IMR-90 (cell line): ENCODE measurements around the gene PHC3. TPM values are rescaled to one million over a fixed set of nuclear protein-coding genes. Genes with fewer than 3 reads are reported as not detected.

Experiments
- ATAC-seq: fragments of 200-7000 bp; cut with Tn5 transposase; 2 replicates; pipeline ENCODE4 v1.9.1; 2020; ENCODE audit warnings: low read depth, mild to moderate bottlenecking, moderate library complexity
- BruUV-seq: library from RNA; stranded (reverse); fragments of 400-500 nt; replicated peaks from 2 replicates; lab custom pipeline; 2021; lab: Mats Ljungman, UMichigan
- CTCF ChIA-PET: fragments of 300-600 bp; formaldehyde crosslinking; extraction: SDS; loops from one replicate; lab custom pipeline; 2021; ENCODE audit warnings: antibody characterized with exemption; lab: Yijun Ruan, JAX
- POLR2A ChIA-PET: fragments of 300-600 bp; sonication (Branson Sonifier 250); formaldehyde crosslinking; loops from one replicate; lab custom pipeline; 2022; ENCODE audit warnings: antibody characterized with exemption; ENCODE audit not compliant: unreplicated experiment; lab: Charles Lee
- DNase-seq: peaks from one replicate; pipeline ENCODE4 v3.0.0; 2013
- H2AFZ ChIP-seq: replicated peaks from 2 replicates; pipeline ENCODE3; 2013; ENCODE audit warnings: low read length, mild to moderate bottlenecking; ENCODE audit not compliant: poor library complexity
- H2AK5ac ChIP-seq: 2 replicates; pipeline ENCODE4 v1.6.1; 2013; ENCODE audit warnings: low read depth, low read length, inconsistent platforms
- H2AK9ac ChIP-seq: replicated peaks from 2 replicates; pipeline ENCODE3; 2013; ENCODE audit warnings: mild to moderate bottlenecking, low read depth, low read length, moderate library complexity; ENCODE audit not compliant: poor library complexity
- H2BK120ac ChIP-seq: 2 replicates; pipeline ENCODE4 v1.6.1; 2013; ENCODE audit warnings: low read depth, low read length, inconsistent platforms
- H2BK15ac ChIP-seq: 3 replicates; pipeline ENCODE4 v1.6.1; 2013; ENCODE audit warnings: low read depth, low read length, inconsistent platforms
- H2BK20ac ChIP-seq: 2 replicates; pipeline ENCODE4 v1.6.1; 2013; ENCODE audit warnings: low read depth, mild to moderate bottlenecking, inconsistent platforms, low read length, moderate library complexity
- H2BK5ac ChIP-seq: 2 replicates; pipeline ENCODE4 v1.6.1; 2013; ENCODE audit warnings: mild to moderate bottlenecking, low read depth, low read length, inconsistent platforms; ENCODE audit not compliant: poor library complexity, severe bottlenecking
- H3K14ac ChIP-seq: replicated peaks from 2 replicates; pipeline ENCODE4 v1.6.1; 2013; ENCODE audit warnings: low read depth, low read length, inconsistent platforms
- H3K18ac ChIP-seq: 2 replicates; pipeline ENCODE4 v1.6.1; 2013; ENCODE audit warnings: low read depth, low read length, control low read depth
- H3K23ac ChIP-seq: 2 replicates; pipeline ENCODE4 v1.6.1; 2013; ENCODE audit warnings: low read depth, low read length, inconsistent platforms
- H3K27ac ChIP-seq: 2 replicates; pipeline ENCODE4 v1.5.1; 2013; ENCODE audit warnings: mild to moderate bottlenecking, control low read depth, low read length; ENCODE audit not compliant: insufficient read depth
- H3K27me3 ChIP-seq: 2 replicates; pipeline ENCODE4 v1.6.1; 2013; ENCODE audit warnings: low read length; ENCODE audit not compliant: control insufficient read depth, insufficient read depth
- H3K36me3 ChIP-seq: 2 replicates; pipeline ENCODE4 v1.6.1; 2013; ENCODE audit warnings: low read length, mixed read lengths; ENCODE audit not compliant: control insufficient read depth, insufficient read depth
- H3K4ac ChIP-seq: 2 replicates; pipeline ENCODE4 v1.6.1; 2013; ENCODE audit warnings: low read depth, low read length, inconsistent platforms
- H3K4me1 ChIP-seq: 2 replicates; pipeline ENCODE4 v1.6.1; 2013; ENCODE audit warnings: low read length, mixed read lengths; ENCODE audit not compliant: control insufficient read depth, insufficient read depth
- H3K4me2 ChIP-seq: 2 replicates; pipeline ENCODE4 v1.6.1; 2013; ENCODE audit warnings: low read depth, mild to moderate bottlenecking, control low read depth, low read length, moderate library complexity
- H3K4me3 ChIP-seq: 2 replicates; pipeline ENCODE4 v1.5.1; 2013; ENCODE audit warnings: low read depth, mild to moderate bottlenecking, control low read depth, low read length, moderate library complexity; ENCODE audit not compliant: insufficient read depth
- H3K56ac ChIP-seq: 2 replicates; pipeline ENCODE4 v1.6.1; 2013; ENCODE audit warnings: low read length, inconsistent platforms; ENCODE audit not compliant: insufficient read depth; ENCODE audit errors: extremely low read depth
- H3K79me1 ChIP-seq, 2 experiments: 2 replicates each; pipeline ENCODE4 v1.6.1; 2013; ENCODE audit warnings: low read length in 2 of 2, inconsistent platforms in 1 of 2, low read depth in 1 of 2
- H3K9ac ChIP-seq: 2 replicates; pipeline ENCODE4 v1.6.1; 2013; ENCODE audit warnings: low read depth, low read length, control low read depth
- H3K9me1 ChIP-seq: 2 replicates; pipeline ENCODE4 v1.6.1; 2013; ENCODE audit warnings: low read length, inconsistent platforms; ENCODE audit not compliant: insufficient read depth
- H3K9me3 ChIP-seq: 2 replicates; pipeline ENCODE4 v1.6.1; 2013; ENCODE audit warnings: low read length; ENCODE audit not compliant: control insufficient read depth, insufficient read depth
- H4K20me1 ChIP-seq: 2 replicates; pipeline ENCODE4 v1.6.1; 2013; ENCODE audit warnings: low read length, inconsistent platforms; ENCODE audit not compliant: insufficient read depth
- H4K5ac ChIP-seq: 2 replicates; pipeline ENCODE4 v1.6.1; 2013; ENCODE audit warnings: mild to moderate bottlenecking, low read depth, low read length, control low read depth
- H4K8ac ChIP-seq, 2 experiments: 2 replicates each; pipeline ENCODE4 v1.6.1; 2013; ENCODE audit warnings: low read depth in 2 of 2, low read length in 2 of 2, control low read depth in 1 of 2, inconsistent platforms in 1 of 2
- H4K91ac ChIP-seq: 2 replicates; pipeline ENCODE4 v1.6.1; 2013; ENCODE audit warnings: low read depth, low read length, inconsistent platforms; ENCODE audit not compliant: insufficient read depth
- CEBPB ChIP-seq: IDR thresholded peaks from 2 replicates; pipeline ENCODE4 v1.6.1; 2012; ENCODE audit warnings: low read depth, low read length, improper control_type of control experiment
- CHD1 ChIP-seq: IDR thresholded peaks from 2 replicates; pipeline ENCODE4 v1.6.1; 2012; ENCODE audit warnings: low read depth, low read length, improper control_type of control experiment
- MXI1 ChIP-seq: IDR thresholded peaks from 2 replicates; pipeline ENCODE4 v1.6.1; 2012; ENCODE audit warnings: low read depth, mild to moderate bottlenecking, low read length, moderate library complexity, borderline replicate concordance
- NFE2L2 ChIP-seq: fragments of 150-350 bp; IDR thresholded peaks from 2 replicates; pipeline ENCODE4 v1.6.1; 2016; ENCODE audit warnings: low read depth, mild to moderate bottlenecking, low read length
- POLR2A ChIP-seq: IDR thresholded peaks from 2 replicates; pipeline ENCODE4 v1.6.1; 2012; ENCODE audit warnings: mild to moderate bottlenecking, low read depth, low read length
- RCOR1 ChIP-seq: IDR thresholded peaks from 2 replicates; pipeline ENCODE4 v1.6.1; 2012; ENCODE audit warnings: mild to moderate bottlenecking, low read length, improper control_type of control experiment; ENCODE audit not compliant: insufficient replicate concordance
- RFX5 ChIP-seq: IDR thresholded peaks from 2 replicates; pipeline ENCODE4 v1.8.0; 2012; ENCODE audit warnings: low read depth, mild to moderate bottlenecking, low read length, moderate library complexity
- SMC3 ChIP-seq: fragments of 150-350 bp; IDR thresholded peaks from 2 replicates; pipeline ENCODE4 v1.6.1; 2016; ENCODE audit warnings: low read depth, mild to moderate bottlenecking, antibody characterized with exemption, low read length, moderate library complexity
- WGBS, 2 experiments: methylation state at CpG; one replicate each; pipeline versions ENCODE4 v1.1.5 to v1.1.7; 2013; ENCODE audit warnings: missing lambda C conversion rate in 2 of 2; ENCODE audit not compliant: insufficient read length in 1 of 2; ENCODE audit errors: extremely low coverage in 2 of 2; 5-methylcytosine and 5-hydroxymethylcytosine counted together
- dilution Hi-C: fragments of 300-500 bp; cut with HindIII; formaldehyde crosslinking; loops from one replicate; pipeline ENCODE4 v1.14.3; 2018; ENCODE audit warnings: low sequenced_read_pairs; ENCODE audit not compliant: unreplicated experiment
- in situ Hi-C: fragments of 300-500 bp; cut with MboI; formaldehyde crosslinking; loops from 3 replicates; pipeline ENCODE4 v1.14.3; 2019; ENCODE audit warnings: low sequenced_read_pairs, inconsistent platforms, mixed read lengths
- intact Hi-C: fragments of 100-400 bp; cut with micrococcal nuclease; formaldehyde crosslinking; loops from 2 replicates; pipeline ENCODE4 v1.10.0; 2022
- polyA plus RNA-seq, 3 experiments: library from polyadenylated mRNA; depleted of rRNA; stranded (reverse); fragments of >200 nt; gene quantifications; 2 replicates each; pipeline ENCODE4 v1.2.3, GENCODE V29; 2012; ENCODE audit warnings: low replicate concordance in 1 of 3
- total RNA-seq: library from RNA; depleted of rRNA; stranded (reverse); fragments of >200 nt; gene quantifications from 2 replicates; pipeline ENCODE4 v1.2.3, GENCODE V29; 2012
- TF ChIP-seq, protein P1 (sequence below): conservative IDR thresholded peaks from 2 replicates; pipeline ENCODE4 v1.5.1; 2012; ENCODE audit warnings: mild to moderate bottlenecking, low read depth, low read length, improper control_type of control experiment

PHC3 gene
- total and polyA plus RNA-seq, 2 of the 4 experiments (the other 2 are of a cell fraction), result 18.3 to 26.3 TPM

DNA sequence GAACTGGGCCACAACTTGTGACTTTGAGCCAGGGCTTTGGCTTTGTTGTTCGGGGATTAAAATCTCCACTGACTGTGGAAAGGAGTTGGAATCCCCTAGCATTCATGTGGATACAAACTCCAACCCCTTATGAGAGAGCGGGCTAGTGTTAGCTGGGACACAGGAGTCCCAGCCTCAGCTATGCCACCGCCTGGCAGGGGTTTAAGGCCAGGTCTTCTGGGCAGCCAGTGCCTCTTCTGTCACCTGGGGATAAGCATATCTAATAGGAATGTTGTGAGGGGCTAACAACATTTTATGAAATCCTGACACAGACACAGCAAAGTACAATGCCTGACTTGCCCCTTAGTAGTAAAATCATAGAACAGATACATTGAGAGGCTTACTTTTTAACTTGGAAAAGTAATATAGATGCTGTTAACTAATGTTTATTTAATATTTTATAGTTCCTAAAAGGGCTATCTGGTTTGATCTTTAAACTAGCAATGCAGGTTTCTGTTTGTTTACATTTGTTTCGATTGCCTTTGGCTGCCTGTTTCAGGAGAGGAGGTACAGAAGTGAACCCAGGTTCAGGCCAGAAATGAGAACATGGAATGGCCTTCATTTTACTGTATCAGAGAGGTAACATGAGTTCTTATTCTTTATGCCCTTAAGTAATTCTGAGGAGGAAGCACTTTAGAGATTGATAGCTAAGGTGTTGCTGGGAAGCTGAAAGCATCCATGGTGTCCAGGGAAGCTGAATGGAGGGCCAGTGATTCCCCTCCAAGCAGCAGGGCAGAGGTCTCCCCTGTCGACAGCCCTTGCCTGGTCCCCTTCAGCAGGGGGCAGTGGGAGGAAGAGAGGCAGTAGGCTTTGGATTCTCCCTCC, 135.0 kb downstream of the PHC3 start:
- Histone ChIP-seq H3K18ac (no peak overlapping the region), H2AK9ac (no peak overlapping the region), H3K9me3 (no peaks in the 10 kb centered on the region), H4K91ac (no peak overlapping the region), H3K9me1 (no peaks in the 10 kb centered on the region), H2AK5ac (no peak overlapping the region), H3K9ac (no peak overlapping the region), H4K20me1 (no peaks in the 10 kb centered on the region), H3K14ac (no peak overlapping the region), H2BK20ac (no peak overlapping the region), H2BK15ac (no peak overlapping the region), H3K36me3 (no peaks in the 10 kb centered on the region), H3K79me1 (no peaks in the 10 kb centered on the region), H2BK120ac (no peak overlapping the region), H4K8ac (no peak overlapping the region), H3K56ac (no peak overlapping the region), H3K4ac (no peak overlapping the region), H3K4me2 (no peak overlapping the region), H3K27me3 (peaks cover 9% of the 10 kb centered on the region), H3K23ac (no peak overlapping the region), H3K27ac (no peak overlapping the region), H2BK5ac (no peak overlapping the region), H3K4me3 (no peak overlapping the region), H2AFZ (no peak overlapping the region), H3K4me1 (no peaks in the 10 kb centered on the region), H4K5ac (no peak overlapping the region)
- CTCF ChIA-PET, result no interaction called here
- BruUV-seq, result no TSS peak
- POLR2A ChIA-PET, result no interaction called here
- ATAC-seq (no peak), DNase-seq (no peak)
- dilution Hi-C loops, result no loop called here
- no CpG with 5 or more reads among the region's 5 CpGs for WGBS, 2 experiments
- in situ Hi-C loops, result no loop called here
- intact Hi-C loops, result no loop called here
- TF ChIP-seq SMC3 (no peak), POLR2A (no peak), RFX5 (no peak), MXI1 (no peak), RCOR1 (no peak), CEBPB (no peak), NFE2L2 (no peak), CHD1 (no peak)
- TF ChIP-seq, protein P1, sequence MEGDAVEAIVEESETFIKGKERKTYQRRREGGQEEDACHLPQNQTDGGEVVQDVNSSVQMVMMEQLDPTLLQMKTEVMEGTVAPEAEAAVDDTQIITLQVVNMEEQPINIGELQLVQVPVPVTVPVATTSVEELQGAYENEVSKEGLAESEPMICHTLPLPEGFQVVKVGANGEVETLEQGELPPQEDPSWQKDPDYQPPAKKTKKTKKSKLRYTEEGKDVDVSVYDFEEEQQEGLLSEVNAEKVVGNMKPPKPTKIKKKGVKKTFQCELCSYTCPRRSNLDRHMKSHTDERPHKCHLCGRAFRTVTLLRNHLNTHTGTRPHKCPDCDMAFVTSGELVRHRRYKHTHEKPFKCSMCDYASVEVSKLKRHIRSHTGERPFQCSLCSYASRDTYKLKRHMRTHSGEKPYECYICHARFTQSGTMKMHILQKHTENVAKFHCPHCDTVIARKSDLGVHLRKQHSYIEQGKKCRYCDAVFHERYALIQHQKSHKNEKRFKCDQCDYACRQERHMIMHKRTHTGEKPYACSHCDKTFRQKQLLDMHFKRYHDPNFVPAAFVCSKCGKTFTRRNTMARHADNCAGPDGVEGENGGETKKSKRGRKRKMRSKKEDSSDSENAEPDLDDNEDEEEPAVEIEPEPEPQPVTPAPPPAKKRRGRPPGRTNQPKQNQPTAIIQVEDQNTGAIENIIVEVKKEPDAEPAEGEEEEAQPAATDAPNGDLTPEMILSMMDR, result no peak
